K562 (cell line): ENCODE results near the gene SPAM1. TPM values are rescaled to one million over a fixed set of nuclear protein-coding genes. Genes with fewer than 3 reads are reported as not detected.
A peak's percentile ranks its signal among the peaks of the same experiment; 100 is the strongest.

Experiments
- CXXC5 ChIP-seq: fragments of 250-450 bp; sonication (Bioruptor Pico); IDR thresholded peaks from 2 replicates; pipeline ENCODE4 v1.8.0; 2022; ENCODE audit warnings: inconsistent platforms, mild to moderate bottlenecking, moderate library complexity
- GABPA ChIP-seq: fragments of 200-800 bp; sonication (Bioruptor generic); conservative IDR thresholded peaks from 2 replicates; pipeline ENCODE4 v1.6.1; 2016; ENCODE audit warnings: low read depth, missing genetic modification characterization, missing compliant biosample characterization
- LEF1 ChIP-seq: fragments of 450-650 bp; IDR thresholded peaks from 2 replicates; pipeline ENCODE4 v1.6.1; 2016; ENCODE audit warnings: mild to moderate bottlenecking
- NCOA1 ChIP-seq: fragments of 450-650 bp; IDR thresholded peaks from 2 replicates; pipeline ENCODE4 v1.6.1; 2016; ENCODE audit warnings: low read depth
- NCOR1 ChIP-seq: fragments of 450-650 bp; IDR thresholded peaks from 2 replicates; pipeline ENCODE4 v1.6.1; 2016; ENCODE audit warnings: mild to moderate bottlenecking, moderate library complexity
- POLR2H ChIP-seq: IDR thresholded peaks from 2 replicates; pipeline ENCODE4 v1.6.1; 2016; ENCODE audit warnings: missing genetic modification characterization, low read depth, mild to moderate bottlenecking, control low read depth, missing compliant biosample characterization, moderate library complexity
- TRIM24 ChIP-seq, 2 experiments: fragments of 450-650 bp; IDR thresholded peaks; 2 replicates each; pipeline ENCODE4 v1.6.1; 2016
- polyA plus RNA-seq, 8 experiments: library from polyadenylated mRNA; depleted of rRNA in 4 of 8; stranded (reverse) in 5 of 8; unstranded in 3 of 8; fragments of >200 nt; fragmentation: Nextera tagmentation in 2 of 8; fragmentation: Illumina TruSeq in 1 of 8; extraction: Ambion mirVana in 2 of 8; extraction: Trizol in 1 of 8; gene quantifications; 2 replicates each; pipeline versions ENCODE4 v1.2.1 to v1.2.3, GENCODE V29; 2011 to 2014; ENCODE audit warnings: inconsistent platforms in 1 of 8, missing spikeins in 1 of 8
- total RNA-seq, 7 experiments: library from RNA; depleted of rRNA in 6 of 7; stranded (reverse); fragments of >200 nt in 6 of 7; fragmentation: Illumina TruSeq in 2 of 7; extraction: Trizol in 2 of 7; gene quantifications; 2 replicates each; pipeline versions ENCODE4 v1.2.1 to v1.2.3, GENCODE V29; 2011 to 2021; ENCODE audit warnings: low replicate concordance in 1 of 7
- TF ChIP-seq, protein P1 (sequence below): IDR thresholded peaks from 2 replicates; pipeline ENCODE4 v1.6.1; 2011; ENCODE audit warnings: borderline replicate concordance, low read depth, mild to moderate bottlenecking, moderate library complexity, low read length; ENCODE audit not compliant: insufficient read depth, poor library complexity, severe bottlenecking
- TF ChIP-seq, protein P2 (sequence below): fragments of 450-650 bp; IDR thresholded peaks from 2 replicates; pipeline ENCODE4 v1.6.1; 2016; ENCODE audit warnings: mild to moderate bottlenecking, moderate library complexity
- TF ChIP-seq, protein P3 (sequence below): fragments of 250-450 bp; sonication (Bioruptor Pico); IDR thresholded peaks from 2 replicates; pipeline ENCODE4 v1.8.0; 2022; ENCODE audit warnings: moderate library complexity, mild to moderate bottlenecking, inconsistent platforms
- TF ChIP-seq, protein P4 (sequence below): sonication (generic); formaldehyde crosslinking; IDR thresholded peaks from 2 replicates; pipeline ENCODE4 v1.8.1; 2023; ENCODE audit warnings: mild to moderate bottlenecking, missing genetic modification reagents

The SPAM1 gene
- total and polyA plus RNA-seq, 9 of the 15 experiments (the other 6 are each of a cell fraction or from before 2014, with no cell fraction given): not detected

DNA sequence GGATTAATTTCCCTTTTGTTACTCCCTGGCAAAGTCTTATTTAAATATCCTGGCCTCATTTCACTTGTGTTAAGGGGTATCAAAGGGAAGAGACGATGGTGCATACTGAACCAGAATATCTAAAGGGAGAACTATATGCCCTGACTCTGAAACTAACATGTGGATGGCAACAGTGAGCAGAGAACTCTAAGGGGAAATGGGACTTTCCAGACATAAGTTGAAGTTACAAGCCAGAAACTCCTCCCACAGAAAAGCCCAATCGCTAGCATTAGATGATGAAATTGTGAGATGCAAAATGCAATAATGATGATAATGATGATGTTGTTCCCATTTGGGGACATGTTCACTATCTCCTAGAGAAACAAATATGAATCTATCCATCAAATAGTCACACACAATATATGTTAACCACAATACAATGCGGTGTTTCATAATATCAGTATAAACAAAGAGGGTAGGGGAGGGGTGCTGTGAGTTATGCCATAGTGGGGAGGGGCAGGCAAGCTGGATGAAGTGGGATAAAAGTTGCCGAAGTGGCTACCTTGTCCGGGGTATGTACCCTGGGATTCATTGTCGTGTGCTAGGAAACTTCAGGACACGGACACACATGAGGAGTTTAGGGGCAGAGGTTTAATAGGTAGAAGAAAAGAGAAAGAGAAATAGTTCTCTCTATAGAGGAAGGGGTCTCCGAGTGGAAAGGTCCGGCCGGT is 70.7 kb downstream of the SPAM1 start (continued):
- TF ChIP-seq, protein P1, sequence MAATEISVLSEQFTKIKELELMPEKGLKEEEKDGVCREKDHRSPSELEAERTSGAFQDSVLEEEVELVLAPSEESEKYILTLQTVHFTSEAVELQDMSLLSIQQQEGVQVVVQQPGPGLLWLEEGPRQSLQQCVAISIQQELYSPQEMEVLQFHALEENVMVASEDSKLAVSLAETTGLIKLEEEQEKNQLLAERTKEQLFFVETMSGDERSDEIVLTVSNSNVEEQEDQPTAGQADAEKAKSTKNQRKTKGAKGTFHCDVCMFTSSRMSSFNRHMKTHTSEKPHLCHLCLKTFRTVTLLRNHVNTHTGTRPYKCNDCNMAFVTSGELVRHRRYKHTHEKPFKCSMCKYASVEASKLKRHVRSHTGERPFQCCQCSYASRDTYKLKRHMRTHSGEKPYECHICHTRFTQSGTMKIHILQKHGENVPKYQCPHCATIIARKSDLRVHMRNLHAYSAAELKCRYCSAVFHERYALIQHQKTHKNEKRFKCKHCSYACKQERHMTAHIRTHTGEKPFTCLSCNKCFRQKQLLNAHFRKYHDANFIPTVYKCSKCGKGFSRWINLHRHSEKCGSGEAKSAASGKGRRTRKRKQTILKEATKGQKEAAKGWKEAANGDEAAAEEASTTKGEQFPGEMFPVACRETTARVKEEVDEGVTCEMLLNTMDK: no peak
- TF ChIP-seq GABPA (0 out of 2 replicates have a peak, but pooled peaks have one; percentile 20), POLR2H (tag) (peak; percentile 94), LEF1 (no peak), TRIM24 (IDR thresholded peaks at IDR 0.05) (peak; percentile 50 to 74; a peak in 2 of 4 replicates), CXXC5 (CRISPR knock-in tag) (no peak), NCOA1 (no peak), NCOR1 (no peak)
- TF ChIP-seq, protein P2, sequence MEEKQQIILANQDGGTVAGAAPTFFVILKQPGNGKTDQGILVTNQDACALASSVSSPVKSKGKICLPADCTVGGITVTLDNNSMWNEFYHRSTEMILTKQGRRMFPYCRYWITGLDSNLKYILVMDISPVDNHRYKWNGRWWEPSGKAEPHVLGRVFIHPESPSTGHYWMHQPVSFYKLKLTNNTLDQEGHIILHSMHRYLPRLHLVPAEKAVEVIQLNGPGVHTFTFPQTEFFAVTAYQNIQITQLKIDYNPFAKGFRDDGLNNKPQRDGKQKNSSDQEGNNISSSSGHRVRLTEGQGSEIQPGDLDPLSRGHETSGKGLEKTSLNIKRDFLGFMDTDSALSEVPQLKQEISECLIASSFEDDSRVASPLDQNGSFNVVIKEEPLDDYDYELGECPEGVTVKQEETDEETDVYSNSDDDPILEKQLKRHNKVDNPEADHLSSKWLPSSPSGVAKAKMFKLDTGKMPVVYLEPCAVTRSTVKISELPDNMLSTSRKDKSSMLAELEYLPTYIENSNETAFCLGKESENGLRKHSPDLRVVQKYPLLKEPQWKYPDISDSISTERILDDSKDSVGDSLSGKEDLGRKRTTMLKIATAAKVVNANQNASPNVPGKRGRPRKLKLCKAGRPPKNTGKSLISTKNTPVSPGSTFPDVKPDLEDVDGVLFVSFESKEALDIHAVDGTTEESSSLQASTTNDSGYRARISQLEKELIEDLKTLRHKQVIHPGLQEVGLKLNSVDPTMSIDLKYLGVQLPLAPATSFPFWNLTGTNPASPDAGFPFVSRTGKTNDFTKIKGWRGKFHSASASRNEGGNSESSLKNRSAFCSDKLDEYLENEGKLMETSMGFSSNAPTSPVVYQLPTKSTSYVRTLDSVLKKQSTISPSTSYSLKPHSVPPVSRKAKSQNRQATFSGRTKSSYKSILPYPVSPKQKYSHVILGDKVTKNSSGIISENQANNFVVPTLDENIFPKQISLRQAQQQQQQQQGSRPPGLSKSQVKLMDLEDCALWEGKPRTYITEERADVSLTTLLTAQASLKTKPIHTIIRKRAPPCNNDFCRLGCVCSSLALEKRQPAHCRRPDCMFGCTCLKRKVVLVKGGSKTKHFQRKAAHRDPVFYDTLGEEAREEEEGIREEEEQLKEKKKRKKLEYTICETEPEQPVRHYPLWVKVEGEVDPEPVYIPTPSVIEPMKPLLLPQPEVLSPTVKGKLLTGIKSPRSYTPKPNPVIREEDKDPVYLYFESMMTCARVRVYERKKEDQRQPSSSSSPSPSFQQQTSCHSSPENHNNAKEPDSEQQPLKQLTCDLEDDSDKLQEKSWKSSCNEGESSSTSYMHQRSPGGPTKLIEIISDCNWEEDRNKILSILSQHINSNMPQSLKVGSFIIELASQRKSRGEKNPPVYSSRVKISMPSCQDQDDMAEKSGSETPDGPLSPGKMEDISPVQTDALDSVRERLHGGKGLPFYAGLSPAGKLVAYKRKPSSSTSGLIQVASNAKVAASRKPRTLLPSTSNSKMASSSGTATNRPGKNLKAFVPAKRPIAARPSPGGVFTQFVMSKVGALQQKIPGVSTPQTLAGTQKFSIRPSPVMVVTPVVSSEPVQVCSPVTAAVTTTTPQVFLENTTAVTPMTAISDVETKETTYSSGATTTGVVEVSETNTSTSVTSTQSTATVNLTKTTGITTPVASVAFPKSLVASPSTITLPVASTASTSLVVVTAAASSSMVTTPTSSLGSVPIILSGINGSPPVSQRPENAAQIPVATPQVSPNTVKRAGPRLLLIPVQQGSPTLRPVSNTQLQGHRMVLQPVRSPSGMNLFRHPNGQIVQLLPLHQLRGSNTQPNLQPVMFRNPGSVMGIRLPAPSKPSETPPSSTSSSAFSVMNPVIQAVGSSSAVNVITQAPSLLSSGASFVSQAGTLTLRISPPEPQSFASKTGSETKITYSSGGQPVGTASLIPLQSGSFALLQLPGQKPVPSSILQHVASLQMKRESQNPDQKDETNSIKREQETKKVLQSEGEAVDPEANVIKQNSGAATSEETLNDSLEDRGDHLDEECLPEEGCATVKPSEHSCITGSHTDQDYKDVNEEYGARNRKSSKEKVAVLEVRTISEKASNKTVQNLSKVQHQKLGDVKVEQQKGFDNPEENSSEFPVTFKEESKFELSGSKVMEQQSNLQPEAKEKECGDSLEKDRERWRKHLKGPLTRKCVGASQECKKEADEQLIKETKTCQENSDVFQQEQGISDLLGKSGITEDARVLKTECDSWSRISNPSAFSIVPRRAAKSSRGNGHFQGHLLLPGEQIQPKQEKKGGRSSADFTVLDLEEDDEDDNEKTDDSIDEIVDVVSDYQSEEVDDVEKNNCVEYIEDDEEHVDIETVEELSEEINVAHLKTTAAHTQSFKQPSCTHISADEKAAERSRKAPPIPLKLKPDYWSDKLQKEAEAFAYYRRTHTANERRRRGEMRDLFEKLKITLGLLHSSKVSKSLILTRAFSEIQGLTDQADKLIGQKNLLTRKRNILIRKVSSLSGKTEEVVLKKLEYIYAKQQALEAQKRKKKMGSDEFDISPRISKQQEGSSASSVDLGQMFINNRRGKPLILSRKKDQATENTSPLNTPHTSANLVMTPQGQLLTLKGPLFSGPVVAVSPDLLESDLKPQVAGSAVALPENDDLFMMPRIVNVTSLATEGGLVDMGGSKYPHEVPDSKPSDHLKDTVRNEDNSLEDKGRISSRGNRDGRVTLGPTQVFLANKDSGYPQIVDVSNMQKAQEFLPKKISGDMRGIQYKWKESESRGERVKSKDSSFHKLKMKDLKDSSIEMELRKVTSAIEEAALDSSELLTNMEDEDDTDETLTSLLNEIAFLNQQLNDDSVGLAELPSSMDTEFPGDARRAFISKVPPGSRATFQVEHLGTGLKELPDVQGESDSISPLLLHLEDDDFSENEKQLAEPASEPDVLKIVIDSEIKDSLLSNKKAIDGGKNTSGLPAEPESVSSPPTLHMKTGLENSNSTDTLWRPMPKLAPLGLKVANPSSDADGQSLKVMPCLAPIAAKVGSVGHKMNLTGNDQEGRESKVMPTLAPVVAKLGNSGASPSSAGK: no peak
- TF ChIP-seq, protein P3, sequence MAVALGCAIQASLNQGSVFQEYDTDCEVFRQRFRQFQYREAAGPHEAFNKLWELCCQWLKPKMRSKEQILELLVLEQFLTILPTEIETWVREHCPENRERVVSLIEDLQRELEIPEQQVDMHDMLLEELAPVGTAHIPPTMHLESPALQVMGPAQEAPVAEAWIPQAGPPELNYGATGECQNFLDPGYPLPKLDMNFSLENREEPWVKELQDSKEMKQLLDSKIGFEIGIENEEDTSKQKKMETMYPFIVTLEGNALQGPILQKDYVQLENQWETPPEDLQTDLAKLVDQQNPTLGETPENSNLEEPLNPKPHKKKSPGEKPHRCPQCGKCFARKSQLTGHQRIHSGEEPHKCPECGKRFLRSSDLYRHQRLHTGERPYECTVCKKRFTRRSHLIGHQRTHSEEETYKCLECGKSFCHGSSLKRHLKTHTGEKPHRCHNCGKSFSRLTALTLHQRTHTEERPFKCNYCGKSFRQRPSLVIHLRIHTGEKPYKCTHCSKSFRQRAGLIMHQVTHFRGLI (CRISPR knock-in tag): no peak
- TF ChIP-seq, protein P4, sequence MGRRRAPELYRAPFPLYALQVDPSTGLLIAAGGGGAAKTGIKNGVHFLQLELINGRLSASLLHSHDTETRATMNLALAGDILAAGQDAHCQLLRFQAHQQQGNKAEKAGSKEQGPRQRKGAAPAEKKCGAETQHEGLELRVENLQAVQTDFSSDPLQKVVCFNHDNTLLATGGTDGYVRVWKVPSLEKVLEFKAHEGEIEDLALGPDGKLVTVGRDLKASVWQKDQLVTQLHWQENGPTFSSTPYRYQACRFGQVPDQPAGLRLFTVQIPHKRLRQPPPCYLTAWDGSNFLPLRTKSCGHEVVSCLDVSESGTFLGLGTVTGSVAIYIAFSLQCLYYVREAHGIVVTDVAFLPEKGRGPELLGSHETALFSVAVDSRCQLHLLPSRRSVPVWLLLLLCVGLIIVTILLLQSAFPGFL (CRISPR knock-in tag): no peak
